GM19324 (cell line): ENCODE results near the gene AK3.

ENCODE experiments used
- ATAC-seq: cut with Tn5 transposase; IDR thresholded peaks from one replicate; pipeline ENCODE4 v1.9.1; 2021; ENCODE audit warnings: mild to moderate bottlenecking, moderate library complexity; ENCODE audit not compliant: unreplicated experiment, low FRiP score

Gene AK3

DNA sequence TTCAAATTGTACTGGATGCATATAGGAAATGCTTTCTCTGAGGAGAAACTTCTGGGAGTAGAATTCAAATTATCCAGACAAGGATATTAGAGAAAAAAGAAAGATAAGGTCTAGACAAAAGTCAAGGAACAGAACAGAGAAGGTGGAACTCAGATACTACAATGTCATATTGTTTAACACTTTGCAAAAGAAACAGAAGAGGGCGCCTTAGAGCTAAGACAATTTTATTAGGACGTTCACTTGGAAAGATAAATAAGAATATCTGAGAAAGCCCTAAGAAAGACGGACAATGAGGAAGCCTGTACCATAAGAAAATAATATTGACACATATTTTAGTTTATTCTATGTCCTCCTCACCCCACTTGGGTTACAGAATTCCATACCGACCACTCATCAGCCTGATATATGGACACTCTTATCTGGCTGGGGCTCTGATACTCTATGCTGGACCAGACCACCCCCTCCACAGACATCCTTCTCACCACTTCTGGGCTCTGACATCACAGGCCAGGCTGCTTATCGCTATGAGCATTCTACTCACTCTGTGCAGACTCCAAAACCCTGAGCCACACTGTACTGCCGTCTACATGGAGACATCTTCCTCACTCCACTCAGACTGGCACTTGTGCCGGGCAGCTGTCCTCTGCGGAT, 9.1 kb upstream of the AK3 start:
- no peak for ATAC-seq

DNA sequence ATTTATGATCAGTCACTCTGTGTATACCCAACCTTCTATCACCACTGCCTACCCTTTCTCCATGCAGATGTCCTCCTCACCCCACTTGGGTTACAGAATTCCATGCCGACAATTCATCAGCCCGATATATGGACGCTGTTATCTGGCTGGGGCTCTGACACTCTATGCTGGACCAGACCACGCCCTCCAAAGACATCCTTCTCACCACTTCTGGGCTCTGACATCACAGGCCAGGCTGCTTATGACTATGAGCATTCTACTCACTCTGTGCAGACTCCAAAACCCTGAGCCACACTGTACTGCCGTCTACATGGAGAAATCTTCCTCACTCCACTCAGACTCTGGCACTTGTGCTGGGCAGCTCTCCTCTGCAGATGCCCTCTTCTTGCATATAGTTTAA, 7.6 kb upstream of the AK3 start:
- ATAC-seq, result no peak

DNA sequence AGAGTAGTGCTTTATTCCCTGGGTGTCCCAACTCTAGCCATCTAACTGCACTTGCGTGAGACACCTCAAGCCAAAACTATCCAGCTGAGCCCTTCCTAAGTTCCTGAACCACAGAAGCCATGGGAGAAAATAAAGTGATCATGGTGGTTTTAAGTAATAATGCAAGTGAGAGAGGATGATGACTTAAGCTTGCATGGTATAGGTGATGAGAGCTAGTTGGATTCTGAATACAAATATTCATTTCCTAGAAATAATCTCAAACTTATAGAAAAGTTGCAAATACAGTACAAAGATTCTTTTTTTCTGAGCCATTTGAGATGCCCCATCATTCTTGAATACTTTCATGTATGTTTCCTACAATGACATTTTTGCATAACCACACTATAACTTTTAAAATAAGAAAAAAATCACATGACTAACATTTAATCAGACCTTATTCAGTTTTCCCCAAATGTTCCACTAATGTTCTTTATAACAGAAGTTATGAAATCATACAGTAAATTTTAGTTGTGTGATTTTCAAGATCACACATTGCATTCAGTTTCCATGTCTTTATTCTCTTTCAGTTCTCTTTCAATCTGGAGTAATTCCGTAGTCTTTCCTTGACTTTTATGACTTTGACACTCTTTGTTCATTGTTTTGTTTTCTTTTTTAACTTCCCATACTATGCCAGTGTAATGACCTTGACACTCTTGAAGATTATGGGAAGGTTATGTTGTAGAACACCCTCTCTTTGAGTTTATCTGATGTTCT, 5.5 kb upstream of the AK3 start:
- no peak for ATAC-seq

DNA sequence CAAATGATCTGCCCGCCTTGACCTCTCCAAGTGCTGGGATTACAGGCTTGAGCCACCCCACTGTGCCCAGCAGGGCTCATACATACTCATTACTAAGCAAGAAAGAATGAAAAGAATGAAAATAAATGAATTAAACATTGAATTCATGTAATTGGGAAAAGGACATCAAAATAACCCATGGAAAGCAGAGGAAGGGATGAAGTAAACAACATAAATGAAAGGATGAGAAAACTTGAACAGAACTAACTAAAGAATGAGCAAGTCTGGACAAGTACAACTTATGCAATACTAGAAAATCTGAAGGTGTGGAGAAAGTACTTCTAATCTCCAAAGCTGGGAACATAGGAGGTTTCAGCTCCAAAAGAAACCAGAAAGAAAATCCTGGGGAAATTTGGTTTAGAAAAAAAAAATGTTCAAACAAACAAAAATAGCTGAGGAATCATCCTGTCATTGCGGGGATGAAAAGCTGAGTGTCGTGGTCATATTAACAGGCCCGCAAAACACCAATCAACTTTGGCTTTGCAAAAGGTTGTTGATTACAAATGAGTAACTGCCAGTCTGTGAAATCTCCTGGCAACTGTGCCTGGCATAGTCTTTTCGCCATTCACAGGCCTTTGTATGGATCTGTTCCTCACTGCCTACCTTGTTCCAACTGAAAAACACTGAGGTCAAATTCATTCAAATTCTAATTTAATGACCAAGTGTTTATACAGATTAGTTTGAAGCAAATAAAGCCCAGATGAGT, 2.3 kb upstream of the AK3 start:
- ATAC-seq, result no peak

DNA sequence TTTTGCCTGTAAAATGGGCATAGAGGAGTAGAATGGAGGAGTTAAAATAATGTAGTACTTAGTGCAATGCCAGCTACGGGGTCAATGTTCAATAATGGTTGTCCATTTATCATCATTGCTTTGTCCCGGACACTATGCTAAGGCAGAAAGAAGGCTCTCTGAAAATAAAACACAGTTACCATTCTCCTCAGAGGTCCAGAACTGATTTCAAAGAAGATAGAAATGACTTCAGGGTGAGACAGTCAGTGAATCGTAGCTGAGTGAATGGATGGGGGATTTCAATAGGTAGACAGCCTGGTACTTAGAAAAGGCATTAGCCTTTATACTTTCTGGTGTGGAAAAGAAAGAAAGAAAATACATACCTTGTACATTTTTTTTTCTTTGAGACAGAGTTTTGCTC, 1.2 kb upstream of the AK3 start:
- no peak for ATAC-seq

DNA sequence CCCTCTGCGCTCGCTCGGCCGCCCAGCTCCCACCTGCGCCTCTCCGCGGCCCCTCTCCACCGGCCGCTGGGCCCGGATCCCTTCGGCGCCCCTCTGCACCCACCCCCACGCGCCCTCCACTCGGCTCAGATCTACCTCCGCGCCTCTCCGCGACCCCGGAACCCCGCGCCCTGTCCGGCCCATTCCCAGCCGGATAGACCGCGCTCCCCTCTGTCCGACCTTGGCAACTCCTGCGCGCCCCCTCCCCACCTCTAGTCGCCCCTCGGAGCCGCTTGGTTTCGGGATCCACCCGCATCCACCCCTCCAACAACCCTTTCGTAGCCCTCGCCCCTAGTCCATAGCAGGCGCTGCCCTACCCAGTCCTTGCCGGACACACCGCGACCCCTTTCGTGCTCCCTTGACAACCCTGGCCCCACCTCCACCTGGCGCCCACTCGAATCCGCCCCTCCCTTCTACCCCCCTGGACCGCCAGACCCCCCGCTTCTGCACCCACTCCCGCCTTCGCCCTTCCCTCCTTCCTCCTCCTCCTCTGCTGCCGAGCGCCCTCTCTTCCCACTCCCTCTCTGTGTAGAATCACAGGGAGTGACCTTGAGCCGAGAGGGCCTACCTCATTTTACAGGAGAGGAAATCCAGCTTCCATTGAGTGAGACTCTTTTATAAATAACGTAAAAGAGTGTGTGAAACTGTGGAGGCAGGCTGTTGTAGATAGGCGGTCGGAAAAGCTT, 525 bp upstream of the AK3 start:
- no peak for ATAC-seq

DNA sequence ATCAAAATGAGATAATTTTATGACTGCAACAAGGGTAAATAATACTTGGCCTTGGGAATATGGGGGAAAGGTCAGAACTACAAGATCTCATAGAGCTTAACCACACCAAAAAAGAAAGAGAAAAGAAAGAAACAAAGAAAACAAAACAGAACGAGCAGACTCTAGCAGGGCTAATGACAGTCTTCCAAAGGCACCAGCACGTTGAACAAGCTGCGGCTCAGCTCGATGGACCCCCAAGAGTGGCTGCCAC, 689 bp downstream of the AK3 start:
- ATAC-seq, result no peak

DNA sequence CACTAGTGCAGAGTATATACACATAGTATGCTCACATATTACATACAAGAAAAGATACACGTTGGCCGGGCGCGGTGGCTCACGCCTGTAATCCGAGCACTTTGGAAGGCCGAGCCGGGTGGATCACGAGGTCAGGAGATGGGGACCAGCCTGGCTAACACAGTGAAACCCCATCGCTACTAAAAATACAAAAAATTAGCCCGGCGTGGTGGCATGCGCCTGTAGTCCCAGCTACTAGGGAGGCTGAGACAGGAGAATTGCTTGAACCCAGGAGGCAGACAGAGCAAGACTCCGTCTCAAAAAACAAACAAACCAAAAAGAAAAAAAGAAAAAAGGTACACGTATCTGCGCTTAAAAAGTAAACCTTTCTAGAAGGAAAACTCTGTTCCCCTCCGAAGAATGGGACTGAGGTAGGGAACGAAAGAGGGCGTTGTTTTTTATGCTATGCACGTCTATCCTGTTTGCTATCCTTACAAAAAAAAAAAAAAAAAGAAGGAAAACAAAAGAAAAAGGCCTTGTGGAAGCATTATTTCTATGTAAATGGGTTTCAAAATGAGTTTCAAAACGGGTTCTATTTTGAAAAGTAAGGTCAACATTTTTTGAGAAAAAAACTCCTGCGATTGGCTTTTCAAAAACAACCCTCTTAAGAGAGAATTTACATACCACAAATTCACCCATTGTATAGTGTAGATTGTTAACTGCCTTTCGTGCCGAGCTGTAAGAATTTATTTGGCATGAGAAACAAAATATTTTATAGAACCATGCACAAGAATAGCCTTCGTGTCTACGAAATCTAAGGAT, 1.2 kb downstream of the AK3 start:
- no peak for ATAC-seq

DNA sequence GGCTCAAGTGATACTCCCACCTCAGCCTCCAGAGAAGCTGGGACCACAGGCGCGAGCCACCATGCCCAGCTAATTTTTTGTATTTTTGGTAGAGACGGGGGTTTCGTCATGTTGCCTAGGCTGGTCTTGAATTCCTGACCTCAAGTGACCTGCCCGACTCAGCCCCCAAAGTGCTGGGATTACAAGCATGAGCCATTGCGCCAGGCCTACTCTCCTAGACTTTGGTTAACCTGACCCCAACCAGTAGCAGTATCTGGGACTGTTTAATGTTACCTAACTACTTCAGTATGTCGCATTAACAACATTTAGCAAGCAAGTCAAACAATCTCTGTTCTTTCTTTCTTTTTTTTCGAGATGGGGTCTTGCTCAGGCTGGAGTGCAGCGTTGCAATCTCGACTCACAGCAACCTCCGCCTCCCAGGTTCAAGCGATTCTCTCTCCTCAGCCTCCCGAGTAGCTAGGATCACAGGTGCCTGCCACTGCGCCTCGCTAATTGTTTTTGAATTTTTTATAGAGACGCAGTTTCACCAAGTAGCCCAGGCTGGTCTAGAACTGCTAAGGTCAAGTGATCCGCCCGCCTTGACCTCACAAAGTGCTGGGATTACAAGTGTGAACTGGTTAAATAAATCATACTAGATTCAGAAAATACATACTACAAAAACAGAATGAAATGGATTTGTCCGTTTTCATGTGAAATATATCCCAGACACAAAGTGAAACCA, 2.0 kb downstream of the AK3 start:
- ATAC-seq, result no peak

DNA sequence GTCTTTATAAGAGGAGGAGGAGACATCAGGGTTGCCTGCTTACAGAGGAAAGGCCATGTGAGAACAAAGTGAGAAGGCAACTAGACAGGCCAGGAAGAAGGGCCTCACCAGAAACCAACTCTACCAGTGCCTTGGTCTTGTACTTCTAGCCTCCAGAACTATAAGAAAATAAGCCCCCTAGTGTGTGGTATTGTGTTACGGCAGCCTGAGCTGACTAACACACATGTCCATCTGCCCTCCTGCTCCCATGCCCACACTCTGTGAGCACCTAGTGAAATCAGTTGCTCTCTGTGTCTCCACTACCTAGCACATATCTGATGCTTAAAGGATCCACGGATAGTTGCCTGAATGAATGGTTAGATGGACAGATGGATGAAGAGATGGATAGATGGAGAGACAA, 6.9 kb downstream of the AK3 start:
- no peak for ATAC-seq

DNA sequence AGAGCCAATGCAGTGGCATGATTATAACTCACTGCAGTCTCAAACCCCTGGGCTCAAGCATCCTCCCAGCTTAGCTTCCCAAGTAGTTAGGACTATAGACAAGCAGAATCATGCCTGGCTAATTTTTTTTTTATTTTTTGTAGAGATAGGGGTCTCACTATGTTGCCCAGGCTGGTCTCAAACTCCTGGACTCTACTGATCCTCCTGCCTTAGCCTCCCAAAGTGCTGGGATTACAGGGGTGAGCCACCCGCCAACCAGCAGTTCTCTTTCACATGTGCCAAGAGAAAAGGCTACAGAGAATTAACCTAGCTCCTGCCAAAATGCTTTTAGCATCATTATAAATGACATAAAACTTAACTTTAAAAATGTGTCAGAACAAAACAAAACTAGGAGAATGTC, 8.1 kb downstream of the AK3 start:
- ATAC-seq, result no peak

DNA sequence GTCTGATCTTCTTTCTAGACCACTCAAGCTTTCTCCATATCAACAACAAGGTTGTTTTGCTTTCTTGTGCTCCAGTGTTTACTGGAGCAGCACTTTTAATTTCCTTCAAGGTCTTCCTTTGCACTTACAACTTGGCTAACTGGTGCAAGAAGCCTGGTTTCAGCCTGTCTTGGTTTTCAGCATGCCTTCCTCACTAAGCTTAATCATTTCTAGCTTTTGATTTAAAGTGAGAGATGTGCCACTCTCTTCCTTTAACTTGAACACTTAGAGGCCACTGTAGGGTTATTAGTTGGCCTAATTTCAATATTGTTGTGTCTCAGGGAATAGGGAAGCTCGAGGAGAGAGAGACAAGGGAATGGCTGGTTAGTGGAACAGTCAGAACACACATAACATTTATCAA, 13.4 kb downstream of the AK3 start:
- no peak for ATAC-seq

DNA sequence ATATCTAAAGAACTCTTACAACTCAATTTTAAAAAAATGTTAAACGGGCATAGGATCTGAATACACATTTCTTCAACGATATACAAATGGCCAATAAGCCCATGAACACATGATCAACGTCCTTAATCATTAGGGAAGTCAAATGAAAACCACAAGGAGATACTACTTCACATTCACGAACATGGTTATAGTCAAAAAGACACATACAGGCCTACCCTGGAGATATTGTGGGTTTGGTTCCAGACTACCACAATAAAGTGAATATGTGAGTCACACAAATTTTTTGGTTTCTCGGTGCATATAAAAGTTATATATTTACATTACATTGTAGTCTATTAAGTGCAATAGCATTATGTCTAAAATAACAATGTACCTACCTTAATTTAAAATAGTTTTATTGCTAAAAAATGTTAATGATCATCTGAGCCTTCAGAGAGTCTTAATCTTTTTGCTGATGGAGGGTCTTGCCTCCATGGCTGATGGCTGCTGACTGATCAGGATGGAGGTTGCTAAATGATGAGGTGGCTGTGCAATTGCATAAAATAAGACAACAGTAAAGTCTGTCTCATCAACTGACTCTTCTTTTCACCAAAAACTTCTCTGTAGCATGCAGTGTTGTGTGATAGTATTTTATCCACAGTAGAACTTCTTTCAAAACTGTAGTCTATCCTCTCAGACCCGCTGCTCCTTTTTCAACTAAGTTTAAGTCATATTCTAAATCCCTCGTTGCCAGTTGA, 15.1 kb downstream of the AK3 start:
- no peak for ATAC-seq

DNA sequence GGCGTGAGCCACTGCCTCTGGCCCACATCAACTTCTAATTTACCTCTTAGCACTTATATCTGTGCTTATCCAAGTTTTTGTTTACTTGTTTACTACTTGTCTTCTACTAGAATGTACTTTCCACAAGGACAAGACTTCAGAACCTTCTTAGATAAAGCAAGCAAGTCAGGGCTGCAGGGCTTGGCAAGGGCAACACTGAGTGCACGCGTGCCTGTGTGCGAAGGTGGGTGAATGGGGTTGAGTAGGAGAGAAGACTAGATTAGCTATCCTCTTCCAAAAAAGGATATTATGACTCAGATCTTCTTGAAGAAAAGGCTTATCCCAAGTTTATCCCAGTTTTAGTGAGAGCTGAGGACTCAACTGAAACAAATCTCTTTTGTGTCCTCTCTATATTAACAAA, 19.3 kb downstream of the AK3 start:
- ATAC-seq, result no peak

DNA sequence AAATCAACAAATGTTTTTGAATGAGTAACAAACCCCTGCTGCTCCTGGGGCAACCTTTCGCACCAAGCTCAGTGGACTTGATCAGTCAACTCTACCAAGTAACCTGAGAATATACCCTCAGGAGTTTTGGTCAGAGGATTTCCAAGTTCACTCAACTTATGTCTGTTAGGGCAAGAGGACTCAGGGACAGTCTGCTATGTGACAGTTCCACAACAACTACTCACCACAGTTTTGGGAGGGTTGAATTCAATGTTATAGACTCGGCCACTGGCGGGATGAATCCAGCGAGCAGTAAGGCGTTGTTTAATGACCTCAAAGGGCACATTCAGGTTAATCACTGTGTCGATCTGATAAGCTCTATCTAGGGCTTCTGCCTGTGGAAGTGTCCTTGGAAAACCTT, 22.1 kb downstream of the AK3 start:
- no peak for ATAC-seq

DNA sequence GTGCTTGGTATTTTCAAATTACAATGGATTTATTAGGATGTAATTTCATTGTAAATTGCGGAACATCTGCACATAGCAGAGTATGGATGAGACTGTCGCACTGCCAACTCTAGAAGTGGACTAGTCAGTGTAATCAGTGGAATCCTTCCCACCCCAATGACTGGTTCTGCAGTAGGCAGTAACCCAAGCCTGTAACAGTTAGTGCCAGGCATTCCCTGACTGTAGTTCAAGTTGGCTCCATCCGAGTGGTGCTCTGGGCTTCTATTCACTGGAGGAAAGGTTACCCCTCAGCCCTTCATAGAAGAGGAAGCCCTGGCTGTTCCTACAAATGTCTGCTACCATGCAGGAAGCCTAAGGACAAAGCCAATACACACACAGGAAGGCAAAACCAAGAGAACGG, 23.2 kb downstream of the AK3 start:
- no peak for ATAC-seq

DNA sequence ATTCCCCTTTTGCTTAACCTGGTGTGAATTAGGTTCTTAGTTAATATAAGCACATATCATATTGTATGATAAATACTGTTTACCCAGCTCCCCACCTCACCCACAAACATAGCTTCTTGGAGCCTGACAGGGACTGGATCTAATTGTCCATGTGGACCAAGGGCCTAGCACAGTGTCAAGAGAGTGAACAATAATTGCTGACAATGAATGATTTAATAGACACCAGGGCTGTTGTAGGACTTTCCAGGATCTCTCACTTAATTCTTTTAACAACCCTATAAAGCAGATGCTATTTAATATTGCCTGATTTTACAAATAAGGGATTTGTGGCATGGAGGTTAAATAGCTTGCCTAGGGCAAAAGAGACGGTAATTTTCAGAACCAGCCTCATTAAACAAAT, 24.8 kb downstream of the AK3 start:
- ATAC-seq, result no peak

DNA sequence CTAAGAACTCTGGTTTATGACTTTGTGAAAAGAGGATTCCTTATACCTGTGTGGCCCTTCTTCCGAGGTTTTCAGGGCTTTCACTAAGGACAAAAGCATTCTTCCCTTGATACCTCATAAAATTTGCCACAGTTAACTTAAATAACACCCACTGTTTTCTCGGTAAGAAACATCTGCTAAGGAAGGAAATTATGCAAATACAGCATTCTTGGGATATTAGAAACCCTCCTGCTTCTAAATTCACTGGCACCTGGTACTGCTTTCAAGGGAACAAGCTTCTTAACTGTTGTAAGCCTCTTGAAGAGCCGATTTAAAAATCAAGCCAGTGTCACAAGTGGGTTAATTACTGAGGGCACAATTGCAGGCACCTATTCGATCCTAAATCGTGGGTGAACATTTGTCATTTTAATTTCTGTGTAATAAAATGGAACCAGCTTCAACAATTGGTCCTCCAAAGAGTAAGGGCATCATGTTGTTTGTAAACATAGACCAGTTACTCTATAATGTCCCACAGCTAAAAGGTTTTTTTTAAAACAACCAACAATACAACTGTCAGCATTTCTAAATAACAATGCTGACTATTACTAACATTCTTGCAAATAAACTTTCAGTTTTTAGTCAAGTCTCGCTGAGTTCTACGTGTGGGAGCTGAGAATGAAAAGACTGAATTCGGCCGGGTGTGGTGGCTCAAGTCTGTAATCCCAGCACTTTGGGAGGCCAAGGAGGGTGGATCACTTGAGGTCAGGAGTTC, 26.6 kb downstream of the AK3 start:
- no peak for ATAC-seq

DNA sequence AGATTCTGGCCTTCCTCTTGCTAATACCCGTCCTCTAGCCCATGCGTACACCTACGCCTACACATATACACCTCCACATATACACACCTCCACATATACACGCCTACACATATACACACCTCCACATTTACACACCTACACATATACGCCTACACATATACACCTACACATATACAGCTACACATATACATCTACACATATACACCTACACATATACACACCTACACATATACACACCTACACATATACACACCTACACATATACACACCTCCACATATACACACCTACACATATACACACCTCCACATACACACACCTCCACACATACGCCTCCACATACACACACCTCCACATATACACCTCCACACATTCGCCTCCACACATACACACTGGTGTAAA, 27.2 kb downstream of the AK3 start:
- ATAC-seq, result no peak
